ENCODE data around the gene ULK4. TPM values are rescaled to one million over a fixed set of nuclear protein-coding genes. Genes with fewer than 3 reads are reported as not detected.

The ULK4 gene
- total and polyA plus RNA-seq, 2 of the 8 experiments (the other 6 are each of a cell fraction or from before 2014, with no cell fraction given), result 3.0 to 10.8 TPM

DNA sequence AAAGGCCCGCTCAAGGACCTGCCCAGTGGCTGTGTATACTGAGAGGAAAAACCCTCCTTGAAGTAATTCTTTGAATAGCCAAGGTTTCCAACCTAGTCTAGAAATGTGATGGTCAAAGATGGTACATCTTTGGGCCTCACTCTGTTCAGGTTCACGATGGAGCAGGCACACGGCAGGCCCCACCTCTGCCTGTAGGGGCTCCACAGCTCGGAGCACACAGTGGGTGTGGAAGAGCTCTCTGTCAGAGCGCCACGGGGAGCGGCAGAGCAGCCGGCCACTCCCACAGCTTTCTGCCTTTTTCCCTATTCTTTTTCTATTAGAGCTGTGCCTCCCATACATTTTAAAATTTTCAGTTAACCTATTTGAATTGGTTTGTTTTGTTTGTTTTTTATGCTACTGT lies 673.1 kb downstream of the ULK4 start:
- DNase-seq (ENCODE audit: low read depth in 1 of 2, low spot score in 2 of 2) (no peak), FAIRE-seq (no peak)
- Histone ChIP-seq H4K91ac (replicated peaks; ENCODE audit: insufficient read length, low read length) (no peak overlapping the region), H2BK20ac (ENCODE audit: low read length) (no peak overlapping the region), H3K36me3 (ENCODE audit: control insufficient read depth in 2 of 4, insufficient read depth in 4 of 4, low read length in 3 of 4) (no peaks in the 10 kb centered on the region), H3K4me3 (ENCODE audit: extremely low read depth in 1 of 4, insufficient read depth in 2 of 4, low read depth in 3 of 4, low read length in 4 of 4) (no peak overlapping the region), H3K9ac (replicated peaks in 1 of 4; ENCODE audit: extremely low read depth in 1 of 4, low read depth in 3 of 4, low read length in 3 of 4) (no peak overlapping the region), H3K79me2 (ENCODE audit: control insufficient read depth in 1 of 2, insufficient read depth in 2 of 2, low read length in 2 of 2) (no peaks in the 10 kb centered on the region), H3K27me3 (replicated peaks in 1 of 4; ENCODE audit: control insufficient read depth in 3 of 4, extremely low read depth in 1 of 4, insufficient read depth in 3 of 4, low read length in 3 of 4) (no peaks in the 10 kb centered on the region), H3K4me1 (replicated peaks in 1 of 4; ENCODE audit: control insufficient read depth in 3 of 4, insufficient read depth in 4 of 4, low read length in 3 of 4) (peaks cover 0 to 6% (median 0%) of the 10 kb centered on the region in 4 experiments; a peak in 1 of 7 replicates), H2AFZ (ENCODE audit: low read length) (no peak overlapping the region), H2BK120ac (replicated peaks; ENCODE audit: low read depth, low read length) (no peak overlapping the region), H3K23ac (ENCODE audit: insufficient read length) (no peak overlapping the region), H2BK12ac (ENCODE audit: low read depth, low read length) (no peak overlapping the region), H4K20me1 (replicated peaks in 1 of 2; ENCODE audit: control insufficient read depth in 1 of 2, insufficient read depth in 2 of 2, low read length in 2 of 2) (no peaks in the 10 kb centered on the region), H3K4me2 (ENCODE audit: insufficient read depth in 1 of 2, low read depth in 2 of 2, low read length in 2 of 2) (no peak overlapping the region), H2BK5ac (ENCODE audit: low read depth, low read length) (no peak overlapping the region), H3K79me1 (ENCODE audit: low read depth, low read length) (no peaks in the 10 kb centered on the region), H4K5ac (ENCODE audit: insufficient read length, low read depth, low read length) (no peak overlapping the region), H3K14ac (ENCODE audit: insufficient read length) (no peak overlapping the region), H3K27ac (ENCODE audit: low read depth, low read length) (no peak overlapping the region), H3K56ac (replicated peaks; ENCODE audit: insufficient read length, low read depth, low read length) (no peak overlapping the region), H2AK5ac (ENCODE audit: low read depth, low read length) (no peak overlapping the region), H4K8ac (ENCODE audit: extremely low read depth, insufficient read depth, low read length) (no peak overlapping the region), H3K18ac (ENCODE audit: extremely low read depth, low read length) (no peak overlapping the region), H3K9me3 (ENCODE audit: insufficient read depth in 2 of 2, low read depth in 1 of 2, low read length in 1 of 2) (no peaks in the 10 kb centered on the region), H3K23me2 (ENCODE audit: low read depth, low read length) (no peaks in the 10 kb centered on the region; the same call in 1 of the 2 replicates), H3K4ac (replicated peaks; ENCODE audit: insufficient read length, low read depth, low read length) (no peak overlapping the region), H2BK15ac (ENCODE audit: low read length) (no peak overlapping the region)
- ChIA-PET POLR2A (ENCODE audit: partially characterized antibody) (no interaction called here), CTCF (ENCODE audit: partially characterized antibody) (interaction anchor here (0.7 to 1.7 kb wide), 9 partner anchors 10 to 706 kb away, joined by 3 to 6 read pairs (median 4); no protein-coding TSS in a partner anchor)
- WGBS, 2 experiments (ENCODE audit: extremely low coverage in 1 of 2, insufficient coverage in 1 of 2, insufficient read length in 1 of 2, insufficient replicate concordance in 2 of 2, low coverage in 1 of 2, low lambda C conversion rate in 2 of 2, missing lambda C conversion rate in 1 of 2), result 82% methylated on average over 8 of the region's 8 CpGs; no CpG with 5 or more reads in 1 of the 2 experiments
- peak; percentile 30 to 54 for TF ChIP-seq RAD21 (IDR thresholded peaks at IDR 0.05 in 1 of 2, conservative IDR thresholded peaks at IDR 0.05 in 1 of 2; ENCODE audit: low read depth in 2 of 2, low read length in 2 of 2)

Measured in H1 (cell line).